K562 (cell line): ENCODE measurements around the gene CCDC27. TPM values are rescaled to one million over a fixed set of nuclear protein-coding genes. Genes with fewer than 3 reads are reported as not detected.

Experiments used
- EP400 ChIP-seq: fragments of 450-650 bp; IDR thresholded peaks from 2 replicates; pipeline ENCODE4 v1.6.1; 2017; ENCODE audit warnings: antibody characterized with exemption, mild to moderate bottlenecking, moderate library complexity
- FOXP1 ChIP-seq: sonication (generic); formaldehyde crosslinking; IDR thresholded peaks from 2 replicates; pipeline ENCODE4 v1.8.0; 2022; ENCODE audit warnings: mild to moderate bottlenecking, missing genetic modification reagents
- GABPB2 ChIP-seq: fragments of 250-450 bp; sonication (Bioruptor Pico); conservative IDR thresholded peaks from 2 replicates; pipeline ENCODE4 v1.5.1; 2021; ENCODE audit warnings: mild to moderate bottlenecking
- HMBOX1 ChIP-seq: sonication (generic); IDR thresholded peaks from 2 replicates; pipeline ENCODE4 v1.6.1; 2016
- HMG20A ChIP-seq: fragments of 450-650 bp; formaldehyde crosslinking; conservative IDR thresholded peaks from 2 replicates; pipeline ENCODE4 v1.4.0; 2020; ENCODE audit warnings: mild to moderate bottlenecking, mixed read lengths
- JUN ChIP-seq, 2 experiments: sonication (generic) in 1 of 2; formaldehyde crosslinking in 1 of 2; IDR thresholded peaks; 2 replicates each; pipeline versions ENCODE4 v1.6.1 to v1.8.0; 2012 to 2022; ENCODE audit warnings: borderline replicate concordance in 2 of 2, mild to moderate bottlenecking in 2 of 2, improper control_type of control experiment in 1 of 2, low read depth in 1 of 2, low read length in 1 of 2, missing genetic modification reagents in 1 of 2
- MEF2A ChIP-seq: IDR thresholded peaks from 2 replicates; pipeline ENCODE4 v1.6.1; 2011; ENCODE audit warnings: low read depth, mild to moderate bottlenecking, low read length, moderate library complexity; ENCODE audit not compliant: control insufficient read depth
- MTA2 ChIP-seq: fragments of 450-650 bp; IDR thresholded peaks from 2 replicates; pipeline ENCODE4 v1.6.1; 2016; ENCODE audit warnings: low read depth
- NCOR1 ChIP-seq: fragments of 450-650 bp; IDR thresholded peaks from 2 replicates; pipeline ENCODE4 v1.6.1; 2016; ENCODE audit warnings: mild to moderate bottlenecking, moderate library complexity
- RBBP5 ChIP-seq: fragments of 200-600 bp; sonication (generic); IDR thresholded peaks from 2 replicates; pipeline ENCODE4 v1.6.1; 2012; ENCODE audit warnings: borderline replicate concordance, mild to moderate bottlenecking, low read length, control low read depth, inconsistent platforms; ENCODE audit not compliant: insufficient read depth, poor library complexity, severe bottlenecking
- RBM34 ChIP-seq: fragments of 200-400 bp; formaldehyde crosslinking; IDR thresholded peaks from 2 replicates; pipeline ENCODE4 v1.6.1; 2018; ENCODE audit warnings: low read length, borderline replicate concordance; ENCODE audit not compliant: insufficient read depth
- RCOR1 ChIP-seq, 2 experiments: IDR thresholded peaks; 2 replicates each; pipeline ENCODE4 v1.6.1; 2012; ENCODE audit warnings: low read depth in 2 of 2, low read length in 2 of 2, borderline replicate concordance in 1 of 2, improper control_type of control experiment in 1 of 2
- SREBF2 ChIP-seq: sonication (generic); formaldehyde crosslinking; IDR thresholded peaks from 2 replicates; pipeline ENCODE4 v1.4.0; 2020; ENCODE audit warnings: mild to moderate bottlenecking, missing genetic modification reagents
- TCF7L2 ChIP-seq: fragments of 150-350 bp; IDR thresholded peaks from 2 replicates; pipeline ENCODE4 v1.6.1; 2016; ENCODE audit warnings: low read depth, mild to moderate bottlenecking, low read length, moderate library complexity
- TEAD4 ChIP-seq, 2 experiments: sonication (generic) in 1 of 2; formaldehyde crosslinking in 1 of 2; IDR thresholded peaks; 2 replicates each; pipeline versions ENCODE4 v1.6.1 to v1.8.0; 2012 to 2022; ENCODE audit warnings: borderline replicate concordance in 1 of 2, inconsistent platforms in 1 of 2, low read length in 1 of 2, mild to moderate bottlenecking in 1 of 2, missing genetic modification reagents in 1 of 2
- THAP12 ChIP-seq: fragments of 250-450 bp; sonication (Bioruptor Pico); IDR thresholded peaks from 2 replicates; pipeline ENCODE4 v1.9.0; 2021; ENCODE audit warnings: mild to moderate bottlenecking, inconsistent platforms
- ZNF133 ChIP-seq: fragments of 250-450 bp; sonication (Bioruptor Pico); IDR thresholded peaks from 2 replicates; pipeline ENCODE4 v1.4.0; 2020; ENCODE audit warnings: mild to moderate bottlenecking
- ZNF174 ChIP-seq: fragments of 250-450 bp; sonication (Bioruptor Pico); IDR thresholded peaks from 2 replicates; pipeline ENCODE4 v1.4.0; 2020; ENCODE audit warnings: mild to moderate bottlenecking
- ZNF239 ChIP-seq: fragments of 250-450 bp; sonication (Bioruptor Pico); IDR thresholded peaks from 2 replicates; pipeline ENCODE4 v1.4.0; 2020; ENCODE audit warnings: mild to moderate bottlenecking
- ZNF592 ChIP-seq: fragments of 450-650 bp; IDR thresholded peaks from 2 replicates; pipeline ENCODE4 v1.6.1; 2017; ENCODE audit warnings: antibody characterized with exemption, mild to moderate bottlenecking
- polyA plus RNA-seq, 8 experiments: library from polyadenylated mRNA; depleted of rRNA in 4 of 8; stranded (reverse) in 5 of 8; unstranded in 3 of 8; fragments of >200 nt; fragmentation: Nextera tagmentation in 2 of 8; fragmentation: Illumina TruSeq in 1 of 8; extraction: Ambion mirVana in 2 of 8; extraction: Trizol in 1 of 8; gene quantifications; 2 replicates each; pipeline versions ENCODE4 v1.2.1 to v1.2.3, GENCODE V29; 2011 to 2014; ENCODE audit warnings: inconsistent platforms in 1 of 8, missing spikeins in 1 of 8
- total RNA-seq, 7 experiments: library from RNA; depleted of rRNA in 6 of 7; stranded (reverse); fragments of >200 nt in 6 of 7; fragmentation: Illumina TruSeq in 2 of 7; extraction: Trizol in 2 of 7; gene quantifications; 2 replicates each; pipeline versions ENCODE4 v1.2.1 to v1.2.3, GENCODE V29; 2011 to 2021; ENCODE audit warnings: low replicate concordance in 1 of 7

Gene CCDC27
- total and polyA plus RNA-seq, 9 of the 15 experiments (the other 6 are each of a cell fraction or from before 2014, with no cell fraction given): 0.01 to 0.04 TPM; not detected in 7

GRCh38 chr1:3774946-3775489 is 22.8 kb downstream of the CCDC27 start (continued):
- TF ChIP-seq RCOR1 (IDR thresholded peaks at IDR 0.05; ENCODE audit: borderline replicate concordance in 1 of 2, low read depth in 2 of 2, low read length in 2 of 2): peak; percentile 76 to 95; a peak in 3 of 4 replicates
- TF ChIP-seq ZNF174: no peak
- peak; percentile 93 for TF ChIP-seq TEAD4 (IDR thresholded peaks at IDR 0.05; ENCODE audit: low read length)
- TF ChIP-seq TEAD4 (CRISPR knock-in tag; IDR thresholded peaks at IDR 0.05; ENCODE audit: borderline replicate concordance): no peak
- 0 out of 2 replicates have a peak, but pooled peaks have one; percentile 53 for TF ChIP-seq ZNF592
- TF ChIP-seq SREBF2: no peak
- TF ChIP-seq MTA2: peak; percentile 89
- no peak for TF ChIP-seq TCF7L2
- peak; percentile 68 for TF ChIP-seq RBBP5
- TF ChIP-seq RBM34: no peak
- TF ChIP-seq ZNF133: no peak
- 0 out of 2 replicates have a peak, but pooled peaks have one; percentile 28 for TF ChIP-seq THAP12
- no peak for TF ChIP-seq GABPB2 (CRISPR knock-in tag)
- TF ChIP-seq EP400: no peak; the same call in 1 of the 2 replicates
- no peak for TF ChIP-seq HMBOX1
- TF ChIP-seq JUN (IDR thresholded peaks at IDR 0.05; ENCODE audit: borderline replicate concordance, low read depth, low read length): peak; percentile 31; the same call in 1 of the 2 replicates
- no peak for TF ChIP-seq JUN (CRISPR knock-in tag; IDR thresholded peaks at IDR 0.05; ENCODE audit: borderline replicate concordance)
- TF ChIP-seq MEF2A: 0 out of 2 replicates have a peak, but pooled peaks have one; percentile 16
- TF ChIP-seq HMG20A (CRISPR knock-in tag): no peak
- no peak for TF ChIP-seq FOXP1
- peak; percentile 98 for TF ChIP-seq NCOR1
- no peak for TF ChIP-seq ZNF239 (CRISPR knock-in tag)
